HCEC 1CT (cell line): Measurements from ENCODE around the gene RUVBL2.

Source experiments
- DNase-seq: peaks from one replicate; pipeline ENCODE4 v3.0.0-alpha.2; 2017

Gene RUVBL2

DNA sequence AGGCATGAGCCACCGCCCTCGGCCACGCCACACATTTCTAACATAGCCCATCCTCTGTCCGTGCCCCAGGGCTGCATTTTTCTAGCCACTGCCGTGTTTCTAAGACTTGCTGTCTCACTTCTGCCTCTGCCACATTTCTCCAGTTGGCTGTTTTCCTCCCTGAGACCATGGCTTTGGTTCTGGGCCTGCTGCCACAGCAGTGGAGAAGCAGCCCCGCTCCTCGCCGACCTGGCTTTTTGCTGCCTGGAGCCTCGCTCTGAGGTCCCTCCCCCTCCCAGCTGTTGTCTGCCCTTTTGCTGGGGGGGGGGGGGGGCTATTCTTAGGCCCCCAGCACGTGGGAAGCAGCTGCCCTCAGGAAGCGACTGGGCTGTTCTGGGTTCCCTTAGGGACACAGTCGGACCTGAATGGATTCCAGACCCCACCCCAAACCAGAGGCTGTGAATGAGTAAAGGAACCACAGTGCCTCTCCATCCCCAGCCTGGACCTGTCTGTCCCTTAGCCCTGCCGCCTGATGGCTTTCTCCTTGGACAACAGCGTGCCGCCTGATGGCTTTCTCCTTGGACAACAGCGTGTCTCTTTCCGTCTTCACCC is 3.9 kb upstream of the RUVBL2 start:
- no peak for DNase-seq

DNA sequence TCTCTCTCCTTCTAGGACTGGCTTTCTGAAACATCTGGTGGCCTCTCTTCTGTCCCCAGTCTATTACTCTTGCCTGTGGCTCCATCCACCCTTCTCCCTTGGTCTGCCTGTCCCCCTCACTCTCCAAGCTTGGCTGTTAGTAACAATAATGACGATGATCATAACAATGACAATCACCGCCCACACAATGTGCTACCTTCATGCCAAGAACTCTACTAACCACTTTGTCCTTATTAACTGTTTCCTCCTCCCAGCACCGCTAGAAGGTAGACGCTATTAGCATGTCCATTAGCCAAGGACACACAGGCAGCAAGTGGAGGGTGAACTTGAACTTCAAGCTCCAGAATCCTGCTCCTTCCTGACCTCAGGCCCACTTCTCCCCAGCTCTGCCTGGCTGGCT is 3.3 kb upstream of the RUVBL2 start:
- DNase-seq = no peak

DNA sequence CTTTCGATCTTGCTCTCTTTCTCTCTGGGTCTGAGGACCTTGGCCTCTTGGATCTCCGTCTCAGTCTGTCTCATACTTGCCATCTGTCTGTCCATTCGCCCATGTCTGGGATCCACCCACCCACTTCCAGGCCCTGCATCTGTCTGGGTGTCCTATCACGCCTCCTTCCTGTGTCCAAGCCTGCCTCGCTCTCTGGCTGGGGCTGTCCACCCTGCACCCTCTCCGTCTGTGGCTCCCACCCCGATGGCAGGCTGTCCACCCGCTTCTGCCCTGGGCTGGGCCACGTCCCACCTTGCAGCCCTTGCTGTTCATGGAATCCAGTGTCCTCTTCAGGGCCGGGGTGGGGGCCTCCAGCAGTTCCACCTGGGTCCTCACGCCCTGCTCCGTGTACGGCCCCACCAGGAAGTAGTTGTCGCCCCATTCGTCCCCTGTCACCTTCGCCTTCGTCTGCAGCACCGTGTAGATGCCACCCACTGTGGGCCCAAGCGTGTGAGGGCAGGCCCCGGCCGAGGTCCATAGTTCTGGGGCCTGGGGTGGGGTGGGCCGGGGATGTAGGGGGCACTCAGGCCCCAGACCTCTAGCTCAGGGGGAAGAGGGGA is 2.6 kb upstream of the RUVBL2 start:
- no peak for DNase-seq

DNA sequence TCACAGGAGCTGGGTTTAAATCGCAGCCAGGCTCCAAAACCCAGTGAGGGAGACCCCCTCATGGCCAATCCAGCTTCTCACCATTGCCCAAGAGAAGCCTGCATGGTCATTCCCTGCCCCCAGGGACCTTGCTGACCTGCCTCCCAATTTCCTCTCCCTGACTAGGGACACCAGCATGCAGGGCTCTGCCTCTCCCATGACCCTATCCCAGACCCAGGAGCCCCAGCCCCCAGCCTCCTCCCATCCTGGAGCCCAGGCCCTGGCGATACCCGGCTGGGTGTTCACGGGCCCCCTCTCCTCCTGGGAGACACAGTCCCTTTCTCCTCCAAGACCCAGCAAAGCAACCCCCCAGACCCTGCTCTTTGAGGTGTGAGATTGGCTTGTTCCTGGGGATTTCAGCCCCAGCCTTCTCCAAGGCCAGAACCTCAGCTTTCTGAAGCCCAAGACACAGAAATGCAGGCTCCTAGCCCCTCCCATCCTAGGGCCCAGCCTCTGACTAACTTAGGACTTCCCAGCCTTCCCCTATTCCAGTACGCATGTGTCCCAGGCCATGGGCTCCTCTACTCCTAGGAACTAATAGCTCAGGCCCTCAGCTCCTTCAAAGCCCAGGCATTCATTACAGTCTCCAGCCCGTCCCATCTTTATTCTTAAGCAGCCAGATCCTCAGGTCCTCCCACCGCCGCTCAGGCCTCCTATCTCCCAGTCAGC is 1.7 kb upstream of the RUVBL2 start:
- DNase-seq = peak; percentile 79

DNA sequence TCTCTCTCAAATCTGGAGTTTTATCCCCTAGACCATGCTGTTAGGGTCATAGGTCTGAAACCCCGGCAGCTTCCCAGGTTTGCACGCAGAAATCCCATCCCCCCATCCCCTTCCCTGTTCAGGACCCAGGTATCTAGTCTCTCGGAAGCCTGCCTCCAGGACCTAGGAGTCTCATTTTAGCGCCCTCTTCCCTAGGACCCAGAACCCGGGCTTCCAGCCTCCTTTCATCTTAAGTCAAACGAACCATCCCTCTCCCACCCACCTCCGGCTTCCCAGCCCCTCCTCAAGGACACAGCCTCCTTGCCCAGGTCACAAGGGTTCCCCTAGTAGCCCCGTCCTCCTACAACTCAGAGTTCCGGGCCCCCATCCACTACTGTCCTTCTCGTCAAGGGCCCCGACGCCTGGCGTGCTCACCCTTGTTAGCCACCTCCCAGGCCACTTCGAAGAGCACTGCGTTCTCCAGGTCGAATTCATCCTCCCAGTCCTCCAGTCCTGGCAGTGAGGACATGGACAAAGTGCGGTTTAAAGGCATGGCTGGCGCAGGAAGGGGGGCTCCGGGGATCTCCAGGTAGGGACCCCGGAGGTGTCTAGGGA is 1.0 kb upstream of the RUVBL2 start:
- DNase-seq = peak; percentile 3

DNA sequence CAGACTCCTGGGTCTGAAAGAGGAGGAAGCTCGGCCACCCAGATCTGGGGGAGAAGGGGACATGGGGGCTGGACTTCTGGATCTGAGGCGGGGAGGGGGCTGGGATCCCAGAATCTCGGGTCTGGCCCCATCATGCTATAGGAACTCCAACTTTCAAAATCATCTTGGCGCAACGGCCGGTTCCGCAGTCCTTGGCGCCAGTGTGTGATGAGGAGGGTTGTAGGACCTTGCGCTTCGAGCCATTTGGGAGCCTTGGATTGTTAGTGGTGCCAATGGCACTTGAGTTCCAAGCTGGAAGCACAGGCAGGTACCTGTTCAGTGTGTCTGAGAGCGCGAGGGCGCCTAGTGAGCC is 324 bp downstream of the RUVBL2 start:
- DNase-seq = no peak

DNA sequence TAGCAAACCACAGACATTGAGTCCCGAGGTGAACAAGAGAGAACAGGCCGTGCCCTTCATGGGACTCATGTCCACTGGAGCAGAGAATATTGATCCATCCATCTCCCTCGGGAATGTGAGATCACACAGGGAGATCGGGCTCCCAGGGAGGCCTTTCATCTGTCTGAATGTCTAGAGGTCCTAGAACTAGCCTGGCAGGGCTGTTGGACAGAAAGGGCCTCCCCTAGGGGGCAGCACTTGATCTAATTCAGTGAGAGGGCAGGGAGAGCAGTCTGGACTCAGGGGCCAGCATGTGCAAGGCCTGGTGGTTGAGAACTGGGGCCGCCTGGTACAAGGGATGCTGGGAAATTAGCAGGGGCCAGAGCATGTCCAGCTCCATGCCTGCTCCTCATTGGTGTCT is 4.3 kb downstream of the RUVBL2 start:
- peak; percentile 60 for DNase-seq

DNA sequence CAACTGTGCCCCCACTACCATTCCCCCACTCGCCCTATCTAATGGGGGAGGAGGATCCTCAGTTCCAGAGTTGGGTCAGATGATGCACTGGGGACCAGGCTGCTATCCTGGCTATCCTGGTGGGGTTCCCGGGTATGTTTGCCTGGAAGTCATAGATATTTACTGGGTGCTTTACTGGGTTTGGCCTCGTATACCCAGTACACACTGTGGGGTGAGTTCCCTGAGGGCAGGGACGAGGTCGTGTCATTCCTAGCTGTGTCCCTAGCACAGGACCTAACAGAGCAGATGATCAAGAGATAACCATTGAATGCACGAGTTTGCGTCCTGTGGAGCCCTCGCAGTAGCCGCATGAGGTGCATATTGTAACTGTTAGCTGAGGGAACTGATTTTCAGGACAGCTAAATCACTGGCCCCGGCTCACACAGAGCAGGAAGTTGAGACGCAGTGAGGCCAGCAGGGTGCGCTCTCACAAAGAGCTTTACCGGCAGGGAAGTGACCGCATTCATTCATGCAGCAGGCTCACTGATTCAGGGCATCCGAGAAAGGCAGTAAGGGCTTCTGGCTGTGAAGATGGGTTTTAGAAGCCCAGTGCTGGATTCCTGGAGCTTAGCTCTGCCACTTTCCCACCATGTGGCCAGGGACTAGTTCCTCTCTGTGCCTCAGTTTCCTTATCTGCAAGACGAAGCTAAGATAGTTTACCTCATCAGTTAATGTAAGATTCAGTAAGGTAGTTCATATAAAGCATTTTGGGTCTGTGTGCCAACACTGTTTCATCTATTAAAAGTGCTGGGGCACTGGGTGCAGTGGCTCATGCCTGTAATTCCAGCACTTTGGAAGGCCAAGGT is 6.0 kb downstream of the RUVBL2 start:
- peak; percentile 60 for DNase-seq

DNA sequence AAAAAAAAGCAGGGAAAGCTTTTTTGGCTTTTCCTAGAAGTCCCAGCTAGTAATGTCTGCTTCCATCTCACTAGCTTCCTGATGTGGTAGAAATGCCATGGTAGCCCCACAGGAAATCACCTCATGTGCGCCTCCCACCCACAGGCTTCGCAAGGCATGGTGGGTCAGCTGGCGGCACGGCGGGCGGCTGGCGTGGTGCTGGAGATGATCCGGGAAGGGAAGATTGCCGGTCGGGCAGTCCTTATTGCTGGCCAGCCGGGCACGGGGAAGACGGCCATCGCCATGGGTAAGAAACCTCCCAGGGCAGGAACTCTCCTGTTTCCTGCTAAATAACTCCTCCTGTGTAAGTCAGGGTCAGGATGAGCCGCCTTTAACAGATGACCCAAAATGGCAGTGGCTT is 10.4 kb downstream of the RUVBL2 start:
- DNase-seq = no peak

DNA sequence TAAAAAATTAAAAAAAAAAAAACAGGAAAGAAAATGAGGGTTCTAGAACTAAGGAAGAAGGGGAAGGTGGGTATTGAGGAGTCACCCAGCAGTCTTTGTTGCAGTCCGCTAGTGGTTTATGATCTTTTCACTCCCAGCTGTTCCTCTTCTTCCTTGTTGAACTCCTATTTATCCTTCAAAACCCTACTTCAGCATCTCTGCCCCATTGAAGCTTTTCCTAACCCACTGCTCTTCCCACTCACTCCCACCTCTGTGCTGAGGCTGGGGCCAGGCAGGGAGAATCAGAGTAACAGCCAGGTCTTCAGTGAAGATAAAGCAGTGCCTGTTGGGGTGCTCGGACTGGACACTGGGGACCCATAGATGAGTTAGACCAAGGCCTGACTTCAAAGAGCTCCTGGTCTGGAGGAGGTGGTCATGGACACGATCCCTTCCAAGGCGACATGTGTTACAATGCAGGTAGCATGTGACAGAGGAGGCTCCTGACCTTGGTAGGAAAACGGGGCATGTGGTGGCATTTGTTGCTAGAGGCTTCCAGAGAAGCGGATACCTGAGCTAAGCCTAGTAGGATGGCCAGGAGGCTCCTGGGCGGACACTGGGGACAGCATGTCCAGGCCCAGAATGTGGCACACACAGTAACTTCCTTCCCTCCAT is 11.4 kb downstream of the RUVBL2 start:
- no peak for DNase-seq

DNA sequence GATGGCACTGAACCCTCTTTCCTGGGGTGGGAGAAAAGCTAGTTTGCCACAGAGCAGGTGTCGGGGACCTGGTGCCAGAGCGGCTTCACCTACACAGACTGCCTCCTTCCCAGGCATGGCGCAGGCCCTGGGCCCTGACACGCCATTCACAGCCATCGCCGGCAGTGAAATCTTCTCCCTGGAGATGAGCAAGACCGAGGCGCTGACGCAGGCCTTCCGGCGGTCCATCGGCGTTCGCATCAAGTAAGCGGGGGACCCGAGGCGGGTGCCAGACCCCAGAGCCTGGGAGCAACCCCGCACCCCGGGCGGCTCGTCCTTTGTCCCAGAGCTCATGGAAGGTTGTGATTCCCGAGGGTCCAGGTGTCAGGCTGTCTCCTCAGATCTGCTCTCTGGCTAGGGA is 13.2 kb downstream of the RUVBL2 start:
- no peak for DNase-seq

DNA sequence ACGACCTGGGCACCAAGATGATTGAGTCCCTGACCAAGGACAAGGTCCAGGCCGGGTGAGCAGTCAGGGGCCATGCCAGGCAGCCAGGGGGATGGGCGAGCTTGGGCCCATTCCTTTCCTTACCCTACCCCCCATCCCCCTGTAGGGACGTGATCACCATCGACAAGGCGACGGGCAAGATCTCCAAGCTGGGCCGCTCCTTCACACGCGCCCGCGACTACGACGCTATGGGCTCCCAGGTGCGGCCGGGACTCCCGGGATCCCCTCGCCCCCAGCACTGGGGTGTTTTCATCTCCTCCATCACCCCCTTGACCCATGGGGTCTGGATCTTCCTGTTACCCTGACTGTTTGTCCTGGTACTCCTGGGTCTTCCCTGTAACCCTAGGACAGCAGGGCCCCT is 16.1 kb downstream of the RUVBL2 start:
- no peak for DNase-seq

DNA sequence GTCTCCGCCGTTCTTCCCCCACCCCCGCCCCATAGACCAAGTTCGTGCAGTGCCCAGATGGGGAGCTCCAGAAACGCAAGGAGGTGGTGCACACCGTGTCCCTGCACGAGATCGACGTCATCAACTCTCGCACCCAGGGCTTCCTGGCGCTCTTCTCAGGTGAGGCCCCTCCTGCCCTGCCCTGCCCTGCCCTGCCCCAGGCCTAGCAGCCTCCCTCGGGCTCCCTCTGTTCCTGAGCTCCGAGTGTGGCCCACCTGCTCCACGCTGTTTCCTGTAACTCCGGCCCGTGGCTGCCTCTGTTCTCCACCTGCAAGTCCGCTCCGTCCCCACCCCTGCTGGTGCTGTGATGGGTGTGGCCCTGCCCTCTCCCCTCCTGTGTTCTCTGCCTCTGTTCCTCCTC is 16.8 kb downstream of the RUVBL2 start:
- no peak for DNase-seq

DNA sequence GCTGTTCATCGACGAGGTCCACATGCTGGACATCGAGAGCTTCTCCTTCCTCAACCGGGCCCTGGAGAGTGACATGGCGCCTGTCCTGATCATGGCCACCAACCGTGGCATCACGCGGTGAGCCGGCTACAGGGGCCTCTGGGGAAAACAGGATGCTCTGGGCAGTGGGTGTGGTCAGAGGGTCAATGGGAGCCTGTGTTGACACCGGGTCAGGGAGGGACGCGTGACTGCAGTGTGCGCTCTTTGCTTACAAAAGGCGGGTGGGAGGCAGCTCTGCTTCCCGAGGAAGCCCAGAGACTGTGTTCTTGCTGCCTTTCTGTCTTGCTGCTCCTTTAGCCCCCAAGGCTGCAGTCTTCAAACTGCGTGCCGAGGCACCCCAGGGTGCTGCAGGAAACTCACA is 17.5 kb downstream of the RUVBL2 start:
- DNase-seq = no peak

DNA sequence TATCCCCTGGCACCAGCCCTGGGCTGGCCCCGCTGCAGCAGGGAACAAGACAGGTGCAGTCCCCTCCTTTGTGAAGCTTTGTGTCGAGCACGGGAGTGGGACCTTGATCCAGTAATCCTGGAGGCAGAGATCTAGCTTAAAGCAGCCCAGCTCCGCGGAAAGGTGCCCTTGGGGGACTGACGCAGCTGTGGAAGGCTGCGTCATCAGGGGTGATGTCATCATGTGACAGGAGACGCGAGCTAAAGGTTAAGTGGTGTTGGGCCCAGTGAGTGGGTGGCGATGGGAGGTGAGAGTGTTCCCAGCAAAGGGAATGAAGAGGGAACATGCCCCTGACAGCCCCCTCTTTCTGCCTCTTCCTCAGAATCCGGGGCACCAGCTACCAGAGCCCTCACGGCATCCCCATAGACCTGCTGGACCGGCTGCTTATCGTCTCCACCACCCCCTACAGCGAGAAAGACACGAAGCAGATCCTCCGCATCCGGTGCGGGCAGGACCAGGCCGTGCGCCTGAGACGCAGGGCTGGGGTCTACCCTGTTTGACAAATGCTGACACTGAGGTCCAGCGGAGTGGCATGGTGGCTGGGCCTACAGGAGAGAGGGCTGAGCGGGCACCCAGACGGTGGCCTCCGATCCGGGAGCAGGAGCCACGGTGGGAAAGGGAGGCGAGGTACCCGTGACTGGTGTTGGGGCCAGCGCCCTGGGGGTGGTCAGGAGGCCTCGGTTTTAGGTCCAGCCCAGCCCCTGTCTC is 20.6 kb downstream of the RUVBL2 start:
- DNase-seq = no peak

DNA sequence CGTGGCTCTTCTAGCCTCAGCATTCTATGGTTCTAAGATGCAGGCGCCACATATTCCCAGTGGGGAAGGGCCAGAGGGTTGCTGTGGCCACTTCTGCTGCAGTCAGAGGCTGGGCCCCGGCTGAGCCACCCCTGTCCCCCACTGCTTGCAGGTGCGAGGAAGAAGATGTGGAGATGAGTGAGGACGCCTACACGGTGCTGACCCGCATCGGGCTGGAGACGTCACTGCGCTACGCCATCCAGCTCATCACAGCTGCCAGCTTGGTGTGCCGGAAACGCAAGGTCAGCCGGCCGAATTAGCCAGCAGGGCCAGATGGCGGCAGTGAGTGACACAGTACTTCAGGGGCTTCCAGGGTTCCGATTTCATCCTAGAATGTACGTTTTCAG is 21.2 kb downstream of the RUVBL2 start:
- no peak for DNase-seq

DNA sequence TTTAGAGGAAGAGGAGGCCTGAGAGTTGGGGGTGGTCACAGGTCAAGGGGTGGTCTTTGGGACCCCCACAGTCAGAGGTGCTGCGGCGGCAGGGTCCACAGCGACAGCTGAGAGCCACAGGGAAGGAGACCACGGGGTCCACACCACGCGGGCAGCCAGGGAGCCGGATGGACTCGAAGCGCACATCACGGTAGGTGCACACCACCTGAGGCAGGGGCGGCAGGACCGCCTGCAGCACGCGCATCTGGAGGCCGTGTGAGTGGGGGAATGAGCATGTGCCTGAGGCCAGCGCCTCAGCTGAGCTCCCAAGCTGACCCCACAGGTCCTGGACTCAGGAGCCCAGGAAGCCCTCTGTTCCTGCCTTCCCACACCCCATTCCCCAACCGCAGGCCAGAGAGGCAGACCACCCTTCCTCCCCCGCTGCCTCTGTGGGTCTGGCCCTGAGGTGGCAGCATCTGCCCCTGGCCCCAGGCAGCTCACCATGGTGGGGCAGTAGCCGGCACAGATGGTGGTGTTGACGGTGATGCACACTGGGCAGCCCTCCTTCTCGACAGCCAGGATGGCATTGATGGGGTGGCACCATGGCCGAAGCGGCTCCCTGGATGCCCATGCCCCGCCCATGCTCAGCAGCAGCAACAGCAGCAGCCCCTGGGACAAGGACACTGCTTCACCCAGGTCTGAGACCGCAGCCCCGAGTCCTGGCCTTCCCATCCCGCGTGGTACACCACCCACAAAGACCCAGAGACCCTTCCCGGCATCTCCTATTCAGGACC is 22.6 kb downstream of the RUVBL2 start:
- DNase-seq = no peak

DNA sequence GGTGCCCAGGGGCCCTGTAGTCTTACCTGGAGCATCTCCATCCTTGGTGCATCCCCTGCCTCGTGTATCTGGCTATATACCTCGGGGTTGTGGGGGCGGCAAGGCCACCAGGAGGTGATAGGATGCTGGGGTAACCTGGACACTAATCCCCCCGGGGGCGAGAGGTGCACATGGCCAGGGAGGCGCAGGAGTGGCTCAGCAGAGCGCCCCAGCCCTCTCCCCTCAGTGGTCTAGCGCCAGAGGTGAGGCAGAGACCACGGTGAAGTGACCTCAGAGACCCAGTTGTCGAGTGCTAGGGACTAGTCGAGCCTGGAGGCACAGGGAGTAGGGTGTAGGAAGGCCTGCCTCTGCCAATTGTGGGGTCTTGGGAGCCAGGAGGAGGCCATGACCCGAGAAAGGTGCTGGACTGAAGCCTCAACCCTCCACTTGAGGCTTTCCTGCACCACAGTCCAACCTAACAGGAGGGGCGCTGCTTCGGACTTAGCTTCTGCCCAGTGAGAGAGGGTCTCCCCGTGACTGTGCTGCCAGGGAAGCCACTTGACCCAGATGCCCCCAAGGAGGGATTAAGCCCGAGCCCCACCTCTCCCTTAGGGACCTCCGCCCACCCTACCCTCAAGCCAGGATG is 23.5 kb downstream of the RUVBL2 start, which contains the start of gene LHB:
TSS of gene LHB (minus strand) at position 51 of the 625 bp plus-strand sequence. CDS start at position 41, 10 bp downstream.
- DNase-seq = no peak

DNA sequence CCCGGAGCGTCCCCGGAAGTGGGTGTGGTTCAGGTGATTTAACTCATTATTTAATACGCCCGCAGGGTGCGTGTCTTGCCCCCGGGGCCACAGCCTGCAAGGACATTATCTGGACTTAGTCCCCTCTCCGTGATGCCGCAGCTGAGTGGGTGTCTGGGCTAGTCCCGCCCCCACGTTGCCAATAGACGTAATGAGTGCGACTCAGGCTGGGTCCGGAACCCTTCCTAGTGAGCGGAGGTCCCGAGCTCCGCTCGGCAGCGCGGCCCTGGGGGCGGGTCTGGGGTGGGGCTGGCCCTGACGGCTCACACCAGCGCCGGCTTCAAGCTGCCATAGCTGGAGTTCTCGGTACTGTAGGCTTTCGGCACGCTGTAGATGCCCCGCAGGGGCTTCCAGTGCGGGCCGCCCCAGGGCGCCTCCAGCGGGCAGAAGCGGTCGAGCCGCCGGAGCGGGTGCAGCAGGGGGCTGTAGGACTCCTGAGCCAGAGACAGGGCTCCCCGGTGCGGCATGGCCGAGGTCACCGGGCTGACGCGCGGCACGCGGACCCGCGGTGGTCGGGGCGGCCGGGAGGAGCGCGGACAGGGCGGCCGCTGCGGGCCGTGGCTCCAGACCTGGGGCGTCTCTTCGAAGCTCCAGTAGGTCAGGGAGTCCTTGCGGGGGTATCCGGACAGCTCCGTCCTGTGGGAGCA is 24.1 kb downstream of the RUVBL2 start:
- DNase-seq = peak; percentile 44
